NCI-H748 (cell line): ENCODE results near the gene SS18.

Source experiments
- DNase-seq: peaks from one replicate; lab custom pipeline; 2025; ENCODE audit not compliant: unreplicated experiment; lab: John Stamatoyannopoulos, UW

SS18 gene

DNA sequence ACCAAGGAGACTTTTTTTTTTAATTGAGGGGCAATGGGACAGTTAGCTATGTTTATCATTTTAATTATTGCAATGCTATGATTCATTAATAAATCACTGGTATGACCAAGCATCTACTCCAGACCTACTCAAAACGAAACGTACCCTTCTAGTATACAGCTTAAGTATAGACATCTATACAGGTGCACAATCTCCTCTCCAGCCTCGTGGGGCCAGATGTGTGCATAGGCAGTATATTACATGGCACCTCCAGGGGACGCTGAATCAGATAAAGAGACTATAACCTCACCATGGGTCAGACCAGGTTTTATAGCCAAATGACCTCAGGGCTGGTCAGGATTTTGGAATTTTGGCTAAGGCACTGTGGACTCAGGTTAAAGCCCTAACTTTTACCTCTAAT lies 86.6 kb downstream of the SS18 start:
- DNase-seq, result no peak

- peak; percentile 36 for DNase-seq
Measured at GRCh38 chr18:26003356-26003755, 87.1 kb downstream of the SS18 start.

DNA sequence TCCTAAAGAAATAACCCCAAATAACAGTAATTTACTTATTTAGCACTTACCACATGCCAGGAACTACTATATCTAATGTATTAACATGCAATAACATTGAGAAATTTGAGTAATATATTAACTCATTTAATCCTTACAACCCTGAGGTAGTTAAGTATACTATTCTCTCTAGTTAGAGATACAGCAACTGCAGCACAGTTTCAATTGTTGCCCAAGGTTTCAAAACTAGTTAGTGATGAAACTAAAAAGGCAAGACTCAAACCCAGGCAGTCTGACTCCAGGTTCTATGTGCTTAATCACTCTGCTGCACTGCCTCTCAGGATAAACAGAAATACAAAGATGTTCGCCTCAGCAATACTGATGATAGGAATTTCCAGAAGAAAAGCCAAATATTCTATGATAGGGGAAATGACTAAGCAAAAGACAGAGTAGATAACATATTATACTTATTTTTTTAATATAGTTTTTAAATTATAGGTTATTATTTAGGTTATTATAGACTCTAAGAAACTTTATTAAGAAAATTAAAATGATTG lies 88.0 kb downstream of the SS18 start:
- no peak for DNase-seq

DNA sequence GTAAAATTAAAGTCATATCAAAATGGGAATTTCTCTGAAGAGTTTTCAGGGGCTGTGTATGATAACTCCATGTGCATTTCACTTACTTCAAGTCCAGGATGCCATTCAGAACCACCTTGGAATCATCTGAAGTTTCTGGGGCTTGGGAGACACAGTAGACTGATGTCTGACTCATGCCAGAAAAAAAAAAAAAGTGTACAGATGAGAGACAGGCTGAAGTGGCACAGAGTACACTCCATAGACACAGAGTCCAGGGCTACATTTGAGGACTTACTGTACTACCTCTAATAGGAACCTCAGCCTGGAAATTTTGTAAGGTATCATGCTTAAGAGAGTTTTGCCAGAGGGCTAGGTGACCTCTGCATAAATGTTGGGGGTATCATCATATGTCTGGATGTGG lies 92.0 kb downstream of the SS18 start:
- DNase-seq, result no peak

DNA sequence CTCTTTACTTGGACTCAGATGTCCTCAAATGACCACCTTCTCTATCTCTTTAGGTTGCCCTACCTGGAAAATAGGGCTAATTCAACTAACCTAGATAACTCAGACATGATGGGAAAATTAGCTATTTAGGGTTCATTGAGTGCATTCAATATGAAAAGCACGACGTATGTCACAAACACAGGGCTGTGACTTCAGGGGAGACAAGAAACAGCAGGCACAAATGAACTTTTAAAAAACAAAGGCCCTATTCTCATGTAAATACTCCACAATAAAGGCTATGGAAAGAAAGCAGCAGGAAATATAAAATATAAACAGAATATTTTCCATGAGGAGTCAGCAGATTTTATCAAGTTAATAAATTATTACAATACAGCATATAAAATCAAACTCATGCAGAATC lies 97.8 kb downstream of the SS18 start:
- no peak for DNase-seq

GRCh38 chr18:25990473-25990872 lies 99.9 kb downstream of the SS18 start:
- DNase-seq, result no peak

GRCh38 chr18:25985707-25986394 lies 104.6 kb downstream of the SS18 start:
- no peak for DNase-seq

DNA sequence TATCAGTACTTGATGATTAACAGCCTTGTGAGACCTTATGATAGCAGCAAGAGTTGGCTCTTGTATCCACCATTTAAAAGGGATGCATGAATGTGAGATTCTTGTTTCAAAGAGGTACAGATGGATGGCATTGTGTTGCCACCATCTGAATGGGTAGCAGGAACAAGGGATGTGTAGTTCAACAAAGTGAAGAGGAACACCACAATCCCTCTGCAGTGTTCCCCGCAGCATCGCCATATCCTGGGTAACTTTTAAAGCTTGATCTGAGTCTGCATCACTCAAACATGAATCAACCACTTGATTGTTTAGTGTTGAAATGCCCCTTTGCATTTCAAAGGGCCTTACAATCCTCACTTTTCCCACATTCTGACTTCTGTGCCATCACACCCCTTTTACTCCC lies 106.7 kb downstream of the SS18 start:
- no peak for DNase-seq

DNA sequence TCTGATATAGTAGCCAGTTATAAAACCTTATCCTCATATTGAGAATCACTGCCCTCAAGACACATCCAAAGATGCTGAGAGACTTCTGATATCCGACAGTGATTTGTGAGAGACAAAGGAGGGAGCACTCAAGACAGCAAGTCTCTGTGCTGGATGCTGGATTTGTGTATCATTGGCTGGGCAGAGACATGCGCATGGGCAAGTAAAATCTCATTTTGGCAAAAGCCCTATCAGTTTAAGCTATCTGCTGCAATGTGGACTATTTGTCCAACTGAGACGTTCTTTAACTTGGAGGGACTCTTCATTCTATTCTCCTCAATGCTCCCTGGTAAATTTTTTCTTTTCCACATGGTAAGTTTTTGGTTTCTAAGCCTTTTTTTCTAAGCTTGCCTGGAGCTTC lies 107.5 kb downstream of the SS18 start:
- no peak for DNase-seq

- DNase-seq, result no peak
Measured at GRCh38 chr18:25982153-25982552, 108.3 kb downstream of the SS18 start.

- no peak for DNase-seq
Measured at GRCh38 chr18:25979369-25980040, 110.9 kb downstream of the SS18 start.

DNA sequence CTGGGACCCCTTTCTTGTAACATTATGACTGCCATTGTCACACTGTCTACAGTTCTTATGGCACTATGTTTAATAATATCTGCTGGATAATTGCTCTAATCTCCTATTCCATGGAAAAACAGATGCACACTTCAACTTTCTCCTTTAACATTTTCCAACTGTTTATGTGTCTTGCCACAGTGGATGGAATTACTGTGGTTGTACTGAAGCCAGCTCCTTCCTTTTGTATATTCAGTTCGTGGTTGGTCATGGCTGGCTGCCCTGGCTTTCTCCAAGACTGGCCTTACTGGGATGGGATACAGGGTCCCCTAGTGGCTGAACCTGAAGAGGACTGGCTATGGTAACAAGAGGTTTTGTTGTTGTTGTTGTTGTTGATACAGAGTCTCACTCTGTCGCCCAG lies 113.9 kb downstream of the SS18 start:
- DNase-seq, result no peak

- no peak for DNase-seq
Measured at GRCh38 chr18:25974630-25975077, 115.8 kb downstream of the SS18 start.
